GM12892 (cell line): ENCODE measurements around the gene MATN3.

Source experiments
- POLR2A ChIP-seq: IDR thresholded peaks from 2 replicates; pipeline ENCODE4 v1.6.1; 2011; ENCODE audit warnings: low read depth, low read length, control low read depth
- TAF1 ChIP-seq: IDR thresholded peaks from 2 replicates; pipeline ENCODE4 v1.6.1; 2011; ENCODE audit warnings: low read depth, mild to moderate bottlenecking, control low read depth, low read length, borderline replicate concordance

GRCh38 chr2:20027705-20028434, 15.4 kb upstream of the MATN3 start:
- no peak for TF ChIP-seq POLR2A
- TF ChIP-seq TAF1 = no peak
